Left hindlimb (tissue), 1 donor: Measurements from ENCODE around the gene ACVRL1.

Experiments
- DNase-seq: peaks from one replicate; pipeline ENCODE4 v3.0.0-alpha.2; 2018

Gene ACVRL1

DNA sequence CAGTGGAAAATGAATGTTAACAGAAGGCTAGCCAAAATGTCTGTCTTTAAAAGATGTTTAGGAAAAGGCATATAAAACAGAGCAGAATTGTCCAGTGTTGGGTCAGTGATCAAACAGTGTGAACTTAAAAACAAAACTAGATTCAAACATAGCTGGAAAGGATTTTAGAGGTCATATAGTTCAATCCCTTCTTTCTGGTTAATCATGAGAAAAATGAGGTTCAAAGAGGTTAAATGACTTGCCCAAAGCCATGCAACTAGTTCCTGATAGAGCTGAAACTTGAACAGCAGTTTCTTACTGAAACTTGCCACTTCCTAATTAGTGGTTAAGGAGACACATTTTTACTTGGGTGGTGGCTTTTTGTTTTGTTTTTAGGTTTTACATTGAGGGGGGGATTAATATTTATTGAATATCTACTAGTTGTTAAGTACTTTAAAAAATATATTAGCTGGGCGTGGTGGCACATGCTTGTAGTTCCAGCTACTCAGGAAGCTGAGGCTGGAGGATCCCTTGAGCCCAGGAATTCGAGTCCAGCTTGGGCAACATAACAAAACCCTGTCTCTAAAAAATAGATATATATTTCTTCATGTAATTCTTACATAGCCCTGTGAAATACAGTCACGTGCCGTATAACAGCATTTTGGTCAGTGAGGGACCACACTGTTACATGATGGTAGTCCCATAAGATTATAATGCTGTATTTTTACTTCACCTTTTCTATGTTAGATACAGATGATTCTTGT lies 64.5 kb downstream of the ACVRL1 start:
- DNase-seq = no peak

DNA sequence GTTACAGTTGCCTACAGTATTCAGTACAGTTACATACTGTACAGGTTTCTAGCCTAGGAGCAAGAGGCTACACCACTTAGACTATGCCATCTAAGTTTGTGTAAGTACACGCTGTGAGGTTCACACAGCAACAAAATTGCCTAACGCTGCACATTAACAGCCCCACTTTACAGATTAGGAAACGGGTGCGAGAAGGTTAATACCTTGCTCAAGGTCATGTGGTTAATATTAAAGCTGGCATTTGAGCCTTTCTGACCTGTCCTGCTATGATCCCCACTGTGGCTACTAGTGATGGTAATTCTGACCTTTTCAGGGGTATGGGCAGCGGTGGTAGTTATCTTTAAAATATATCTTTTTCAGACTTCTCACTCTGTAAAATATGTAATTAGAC lies 65.1 kb downstream of the ACVRL1 start:
- no peak for DNase-seq

DNA sequence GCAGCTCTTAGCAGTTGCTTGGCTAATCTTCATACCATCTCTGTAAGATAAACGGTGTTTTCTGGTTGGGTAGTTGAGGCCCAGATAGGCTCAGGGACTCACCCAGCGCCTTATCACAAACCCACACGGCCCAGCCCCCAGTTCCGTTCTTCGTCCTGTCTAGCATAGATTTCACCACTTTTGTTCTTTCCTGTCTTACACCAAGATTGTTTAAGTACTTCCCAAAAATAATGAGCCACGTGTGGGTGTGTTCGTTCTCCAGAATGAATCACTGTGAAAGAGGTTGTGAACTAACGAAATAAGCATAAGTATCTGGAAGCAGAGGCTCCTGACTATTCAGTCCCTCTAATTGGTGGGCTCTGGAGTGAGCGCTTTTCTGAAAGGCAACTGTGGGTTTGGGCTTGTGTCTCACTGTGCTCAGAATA lies 65.6 kb downstream of the ACVRL1 start:
- DNase-seq = no peak
